K562 (cell line): ENCODE data around the gene SCYL1. TPM values are rescaled to one million over a fixed set of nuclear protein-coding genes. Genes with fewer than 3 reads are reported as not detected.
A peak's percentile ranks its signal among the peaks of the same experiment; 100 is the strongest.

Experiments
- BHLHE40 ChIP-seq: IDR thresholded peaks from 2 replicates; pipeline ENCODE4 v1.6.1; 2011; ENCODE audit warnings: low read length, improper control_type of control experiment
- CAMTA2 ChIP-seq: fragments of 250-450 bp; sonication (Bioruptor Pico); conservative IDR thresholded peaks from 2 replicates; pipeline ENCODE4 v1.5.1; 2022
- CCNT2 ChIP-seq: IDR thresholded peaks from 2 replicates; pipeline ENCODE4 v1.6.1; 2011; ENCODE audit warnings: borderline replicate concordance, low read depth, mild to moderate bottlenecking, moderate library complexity, mixed read lengths, low read length; ENCODE audit not compliant: insufficient read length; ENCODE audit errors: extremely low read depth
- CREB1 ChIP-seq, 2 experiments: sonication (generic) in 1 of 2; formaldehyde crosslinking in 1 of 2; IDR thresholded peaks; 2 replicates each; pipeline versions ENCODE4 v1.6.1 to v1.8.0; 2012 to 2022; ENCODE audit warnings: inconsistent platforms in 1 of 2, mild to moderate bottlenecking in 1 of 2, missing genetic modification reagents in 1 of 2, moderate library complexity in 1 of 2
- DACH1 ChIP-seq: fragments of 450-650 bp; IDR thresholded peaks from 2 replicates; pipeline ENCODE4 v1.6.1; 2018; ENCODE audit not compliant: partially characterized antibody
- ETV1 ChIP-seq: fragments of 450-650 bp; conservative IDR thresholded peaks from 2 replicates; pipeline ENCODE4 v1.6.1; 2016; ENCODE audit warnings: missing genetic modification characterization, control low read depth, low read depth, missing compliant biosample characterization
- GATA2 ChIP-seq: sonication (generic); formaldehyde crosslinking; IDR thresholded peaks from 2 replicates; pipeline ENCODE4 v1.4.0; 2020; ENCODE audit warnings: mild to moderate bottlenecking, missing genetic modification reagents
- JUND ChIP-seq, 2 experiments: IDR thresholded peaks; 2 replicates in 1 of 2; 3 replicates in 1 of 2; pipeline ENCODE4 v1.6.1; 2011; ENCODE audit warnings: borderline replicate concordance in 2 of 2, low read depth in 2 of 2, low read length in 2 of 2, improper control_type of control experiment in 1 of 2, missing biosample characterization in 1 of 2, missing genetic modification characterization in 1 of 2, missing genetic modification reagents in 1 of 2
- KLF10 ChIP-seq: fragments of 250-450 bp; sonication (Bioruptor Pico); IDR thresholded peaks from 2 replicates; pipeline ENCODE4 v1.6.1; 2021; ENCODE audit warnings: matching md5 sums
- MCM7 ChIP-seq, 2 experiments: fragments of 450-650 bp; IDR thresholded peaks; 2 replicates each; pipeline ENCODE4 v1.6.1; 2016 to 2018
- MYBL2 ChIP-seq, 2 experiments: fragments of 450-650 bp in 1 of 2; sonication (generic) in 1 of 2; formaldehyde crosslinking in 1 of 2; IDR thresholded peaks; 2 replicates each; pipeline versions ENCODE4 v1.6.1 to v1.8.1; 2017 to 2022; ENCODE audit warnings: borderline replicate concordance in 1 of 2, inconsistent platforms in 1 of 2, low read depth in 1 of 2, mild to moderate bottlenecking in 1 of 2, missing genetic modification reagents in 1 of 2, moderate library complexity in 1 of 2
- PRPF4 ChIP-seq: fragments of 200-400 bp; formaldehyde crosslinking; IDR thresholded peaks from one replicate; pipeline ENCODE4 v1.6.1; 2017; ENCODE audit warnings: low read length, low read depth, mild to moderate bottlenecking; ENCODE audit not compliant: insufficient read depth, poor library complexity, severe bottlenecking
- RNF2 ChIP-seq: sonication (generic); IDR thresholded peaks from 2 replicates; pipeline ENCODE4 v1.6.1; 2016
- SMARCA5 ChIP-seq: fragments of 450-650 bp; IDR thresholded peaks from 2 replicates; pipeline ENCODE4 v1.6.1; 2016
- SP1 ChIP-seq: sonication (generic); formaldehyde crosslinking; IDR thresholded peaks from 2 replicates; pipeline ENCODE4 v1.8.1; 2022; ENCODE audit warnings: mild to moderate bottlenecking, missing genetic modification reagents
- SRSF3 ChIP-seq: fragments of 200-400 bp; formaldehyde crosslinking; IDR thresholded peaks from 2 replicates; pipeline ENCODE4 v1.6.1; 2016; ENCODE audit warnings: mild to moderate bottlenecking, low read length, moderate library complexity; ENCODE audit not compliant: insufficient read depth
- TAF1 ChIP-seq: IDR thresholded peaks from 2 replicates; pipeline ENCODE4 v1.6.1; 2011; ENCODE audit warnings: mild to moderate bottlenecking, low read length, moderate library complexity; ENCODE audit not compliant: insufficient read depth, control insufficient read depth, severe bottlenecking; ENCODE audit errors: extremely low read depth
- TCF7 ChIP-seq: sonication (generic); IDR thresholded peaks from 2 replicates; pipeline ENCODE4 v1.6.1; 2016; ENCODE audit warnings: antibody characterized with exemption, borderline replicate concordance
- TFAP4 ChIP-seq: sonication (generic); formaldehyde crosslinking; IDR thresholded peaks from 2 replicates; pipeline ENCODE4 v1.8.0; 2022; ENCODE audit warnings: missing genetic modification reagents, mild to moderate bottlenecking, moderate library complexity, borderline replicate concordance
- TGIF2 ChIP-seq: sonication (generic); formaldehyde crosslinking; IDR thresholded peaks from 2 replicates; pipeline ENCODE4 v1.8.1; 2022; ENCODE audit warnings: mild to moderate bottlenecking, missing genetic modification reagents, moderate library complexity
- ZNF592 ChIP-seq: fragments of 450-650 bp; IDR thresholded peaks from 2 replicates; pipeline ENCODE4 v1.6.1; 2017; ENCODE audit warnings: antibody characterized with exemption, mild to moderate bottlenecking
- polyA plus RNA-seq, 8 experiments: library from polyadenylated mRNA; depleted of rRNA in 4 of 8; stranded (reverse) in 5 of 8; unstranded in 3 of 8; fragments of >200 nt; fragmentation: Nextera tagmentation in 2 of 8; fragmentation: Illumina TruSeq in 1 of 8; extraction: Ambion mirVana in 2 of 8; extraction: Trizol in 1 of 8; gene quantifications; 2 replicates each; pipeline versions ENCODE4 v1.2.1 to v1.2.3, GENCODE V29; 2011 to 2014; ENCODE audit warnings: inconsistent platforms in 1 of 8, missing spikeins in 1 of 8
- total RNA-seq, 7 experiments: library from RNA; depleted of rRNA in 6 of 7; stranded (reverse); fragments of >200 nt in 6 of 7; fragmentation: Illumina TruSeq in 2 of 7; extraction: Trizol in 2 of 7; gene quantifications; 2 replicates each; pipeline versions ENCODE4 v1.2.1 to v1.2.3, GENCODE V29; 2011 to 2021; ENCODE audit warnings: low replicate concordance in 1 of 7
- TF ChIP-seq, protein P1 (sequence below): sonication (generic); formaldehyde crosslinking; IDR thresholded peaks from 2 replicates; pipeline ENCODE4 v1.9.0; 2022; ENCODE audit warnings: mild to moderate bottlenecking, missing genetic modification reagents

Gene SCYL1
- total and polyA plus RNA-seq, 9 of the 15 experiments (the other 6 are each of a cell fraction or from before 2014, with no cell fraction given): 1.9 to 145 (median 57.6) TPM

GRCh38 chr11:65574109-65574810 lies 49.4 kb downstream of the SCYL1 start (continued):
- TF ChIP-seq ZNF592 (0 out of 2 replicates have a peak, but pooled peaks have one; percentile 29), GATA2 (CRISPR knock-in tag) (no peak), TCF7 (no peak), PRPF4 (no peak), SP1 (CRISPR knock-in tag) (no peak; the same call in 1 of the 2 replicates), KLF10 (CRISPR knock-in tag) (no peak), MCM7 (IDR thresholded peaks at IDR 0.05) (no peak), MYBL2 (IDR thresholded peaks at IDR 0.05; ENCODE audit: low read depth) (no peak), MYBL2 (CRISPR knock-in tag; IDR thresholded peaks at IDR 0.05; ENCODE audit: borderline replicate concordance) (no peak), BHLHE40 (peak; percentile 82), TFAP4 (CRISPR knock-in tag) (peak; percentile 85), CCNT2 (peak; percentile 97), JUND (IDR thresholded peaks at IDR 0.05; ENCODE audit: borderline replicate concordance, low read depth, low read length) (peak; percentile 69; the same call in 1 of the 2 replicates), JUND (tag; IDR thresholded peaks at IDR 0.05; ENCODE audit: borderline replicate concordance, low read depth, low read length) (no peak; the same call in 2 of the 3 replicates), SMARCA5 (no peak), TGIF2 (CRISPR knock-in tag) (peak; percentile 33; the same call in 1 of the 2 replicates), CAMTA2 (CRISPR knock-in tag) (no peak), TAF1 (no peak), CREB1 (IDR thresholded peaks at IDR 0.05) (no peak), CREB1 (CRISPR knock-in tag; IDR thresholded peaks at IDR 0.05) (peak; percentile 40), RNF2 (peak; percentile 70; the same call in 1 of the 2 replicates), DACH1 (no peak), ETV1 (peak; percentile 38; the same call in 1 of the 2 replicates), SRSF3 (no peak)
- TF ChIP-seq, protein P1, sequence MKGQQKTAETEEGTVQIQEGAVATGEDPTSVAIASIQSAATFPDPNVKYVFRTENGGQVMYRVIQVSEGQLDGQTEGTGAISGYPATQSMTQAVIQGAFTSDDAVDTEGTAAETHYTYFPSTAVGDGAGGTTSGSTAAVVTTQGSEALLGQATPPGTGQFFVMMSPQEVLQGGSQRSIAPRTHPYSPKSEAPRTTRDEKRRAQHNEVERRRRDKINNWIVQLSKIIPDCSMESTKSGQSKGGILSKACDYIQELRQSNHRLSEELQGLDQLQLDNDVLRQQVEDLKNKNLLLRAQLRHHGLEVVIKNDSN (CRISPR knock-in tag): no peak
